Right lung (tissue), 5 donors: ENCODE data around the gene IL1F10. TPM values are rescaled to one million over a fixed set of nuclear protein-coding genes. Genes with fewer than 3 reads are reported as not detected.
"Not testable (repeated sequence)": the region's sequence is repeated elsewhere in the genome, so short reads cannot be mapped to it uniquely, and the experiment has no call there.

Experiments used
- DNase-seq, 2 donors: peaks; one replicate each; pipeline ENCODE4 v3.0.0-alpha.2; 2013
- polyA plus RNA-seq, 5 donors: library from polyadenylated mRNA; unstranded; fragments of 120-200 nt; gene quantifications; one replicate each; pipeline versions ENCODE4 v1.2.1 to v1.2.3, GENCODE V29; 2013; ENCODE audit warnings: inconsistent platforms in 1 of 5, low replicate concordance in 1 of 5; ENCODE audit not compliant: insufficient read length in 5 of 5, insufficient read depth in 1 of 5

The IL1F10 gene
- polyA plus RNA-seq, 5 donors: not detected

DNA sequence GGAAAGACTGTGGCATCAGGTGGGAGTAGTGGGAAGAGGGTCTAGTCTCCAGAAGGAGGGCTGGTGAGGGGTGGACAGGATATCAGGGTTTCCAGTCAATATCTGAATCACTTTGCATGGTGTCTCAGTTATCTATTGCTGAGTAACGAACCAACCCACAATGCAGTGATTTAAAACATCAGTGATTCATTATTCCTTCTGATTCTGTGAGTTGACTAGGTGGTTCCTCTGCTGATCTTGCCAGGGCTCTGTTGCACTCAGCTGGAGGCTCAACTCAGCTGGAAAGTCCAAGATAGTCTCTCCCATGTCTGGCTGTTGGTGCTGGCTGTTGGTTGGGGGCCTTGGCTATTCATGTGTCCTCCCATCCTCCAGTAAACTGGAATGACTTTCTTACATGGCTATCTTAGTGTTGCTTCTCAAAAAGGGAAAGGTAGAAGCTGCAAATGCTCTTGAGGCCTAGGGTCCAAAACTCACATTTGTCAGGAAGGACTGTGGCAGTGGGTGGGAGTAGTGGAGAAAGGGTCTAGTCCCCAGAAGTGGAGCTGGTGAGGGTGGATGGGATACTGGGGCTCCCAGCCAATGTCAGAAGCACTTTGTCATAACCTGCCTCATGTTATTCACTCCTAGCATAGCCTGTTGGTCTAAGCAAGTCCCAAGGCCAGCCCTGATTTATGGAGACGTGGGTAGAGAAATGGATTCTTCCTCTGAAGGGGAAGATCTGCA, 13.9 kb downstream of the IL1F10 start:
- DNase-seq: no peak

DNA sequence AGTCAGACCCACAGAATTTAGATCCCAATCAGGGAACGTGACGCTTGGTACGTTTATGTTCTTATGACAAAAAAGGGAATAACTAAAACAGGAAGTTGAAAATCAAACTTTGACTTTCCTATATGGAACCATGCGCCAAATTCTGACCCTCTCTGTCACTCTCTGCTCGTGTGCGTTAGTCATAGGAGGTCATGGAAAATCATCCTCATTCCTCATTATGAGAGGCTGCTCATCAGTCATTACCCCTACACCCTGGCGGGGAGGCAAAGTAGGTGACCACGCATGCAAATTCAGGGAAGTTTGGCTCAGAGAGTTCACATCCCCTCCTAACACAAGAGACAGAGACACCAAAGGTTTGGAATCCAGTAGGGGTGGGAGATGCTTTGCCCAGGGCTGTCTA, 15.5 kb downstream of the IL1F10 start:
- DNase-seq: no peak

DNA sequence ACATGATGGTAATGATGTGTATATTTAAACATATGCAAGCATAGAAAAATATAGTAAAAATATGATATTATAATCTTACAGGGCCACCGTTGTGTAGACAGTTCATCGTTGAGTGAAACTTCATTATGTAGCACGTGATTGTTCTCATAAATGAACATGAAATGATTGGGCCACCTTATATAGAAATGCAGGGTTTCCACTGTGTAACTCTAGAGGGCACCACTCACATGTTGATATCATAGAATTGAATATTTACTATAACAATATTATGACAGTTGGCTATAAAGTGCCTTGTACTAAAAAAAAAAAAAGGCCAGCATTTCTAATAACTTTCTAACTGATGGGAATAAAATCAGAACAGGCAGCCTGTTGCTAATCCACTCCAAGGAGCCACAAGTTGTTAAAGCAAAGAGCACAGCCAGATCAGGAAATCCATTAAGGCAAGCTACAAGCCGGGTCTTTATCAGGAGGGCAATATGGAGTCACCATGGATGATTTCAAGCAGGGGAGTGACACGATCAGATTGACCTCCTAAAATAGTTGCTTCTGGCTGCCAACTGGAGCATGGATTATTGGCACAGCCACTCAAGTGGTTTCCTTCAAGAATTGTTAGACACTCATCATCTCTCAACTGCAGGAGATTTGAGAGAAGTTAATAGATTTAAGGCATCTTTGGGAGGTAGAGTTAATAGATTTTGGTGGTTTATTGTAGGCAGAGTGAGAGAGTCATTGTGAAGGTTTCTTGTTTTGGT, 16.7 kb downstream of the IL1F10 start:
- DNase-seq: no peak

DNA sequence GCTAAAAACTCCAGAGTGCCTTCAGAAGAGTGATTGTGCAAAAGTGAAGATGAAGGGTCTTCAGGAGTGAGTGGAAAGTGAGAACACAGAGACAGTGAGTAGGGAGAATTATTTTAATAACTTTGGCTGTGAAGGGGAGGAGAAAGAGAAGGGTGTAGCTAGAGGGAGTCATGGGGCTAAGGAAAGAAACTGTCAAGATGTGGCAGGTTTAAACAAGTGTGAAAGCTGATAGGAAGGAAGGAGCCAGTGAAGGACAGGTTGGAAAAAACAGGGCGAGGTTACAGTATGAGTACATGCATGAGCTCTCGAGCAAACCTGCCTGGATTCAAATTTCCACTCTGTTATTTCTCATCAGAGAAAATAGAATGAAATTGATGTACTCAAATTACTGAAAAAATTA, 17.8 kb downstream of the IL1F10 start:
- DNase-seq: no peak

DNA sequence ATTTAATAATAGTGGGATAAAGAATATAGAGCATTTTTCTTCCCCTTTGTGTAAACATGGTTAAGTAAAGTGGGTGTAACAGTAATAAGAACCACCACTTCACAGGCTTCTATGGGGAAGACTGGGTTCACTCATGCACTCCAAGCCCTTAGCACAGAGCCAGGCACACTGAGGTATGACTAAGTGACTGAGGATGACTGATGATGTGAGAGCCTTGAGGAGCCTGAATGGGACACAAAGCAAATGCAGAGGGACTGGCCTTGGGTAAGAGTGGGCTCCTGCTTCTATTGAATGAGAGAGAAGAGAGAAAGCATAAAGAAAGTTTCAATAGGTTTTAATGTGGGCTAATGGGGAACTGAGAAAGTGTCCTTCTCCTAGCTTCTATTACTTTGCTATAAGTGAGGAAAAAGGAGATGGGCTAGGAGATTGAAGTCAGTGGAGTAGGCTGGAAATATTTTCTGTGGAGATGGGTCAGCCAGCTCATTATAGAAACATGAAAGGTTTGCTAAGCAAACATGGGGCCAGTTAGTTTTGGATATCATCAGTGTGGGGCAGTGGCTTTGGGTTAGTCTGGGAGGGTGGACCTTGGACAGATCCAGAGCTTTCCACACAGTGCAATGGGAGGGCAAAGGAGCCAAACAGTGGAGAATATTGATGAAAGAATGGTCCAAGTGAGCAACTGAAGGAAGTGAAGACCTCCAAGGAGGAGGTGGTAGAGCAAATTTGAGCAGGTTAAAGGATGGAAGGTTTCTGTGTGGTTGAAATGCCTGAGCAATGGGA, 20.6 kb downstream of the IL1F10 start:
- no peak for DNase-seq

DNA sequence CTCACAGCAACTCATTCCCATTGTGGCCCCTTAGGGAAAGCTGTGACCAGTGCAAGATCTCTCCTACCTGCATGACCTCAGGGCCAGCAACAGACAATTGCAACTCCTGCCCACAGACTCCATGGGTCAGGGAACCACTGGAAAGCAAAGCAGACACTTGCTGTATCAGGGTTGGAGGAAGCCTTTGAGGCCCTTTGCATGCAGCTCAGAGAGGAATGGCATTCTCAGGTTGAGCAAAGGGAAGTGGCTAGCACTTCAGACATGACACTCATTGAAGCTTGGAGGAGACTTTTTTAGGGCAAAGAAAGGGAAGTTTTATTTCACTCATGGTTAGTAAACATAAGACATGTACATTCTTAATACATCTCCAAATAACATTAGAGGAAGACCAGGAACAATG, 22.1 kb downstream of the IL1F10 start:
- DNase-seq: no peak

DNA sequence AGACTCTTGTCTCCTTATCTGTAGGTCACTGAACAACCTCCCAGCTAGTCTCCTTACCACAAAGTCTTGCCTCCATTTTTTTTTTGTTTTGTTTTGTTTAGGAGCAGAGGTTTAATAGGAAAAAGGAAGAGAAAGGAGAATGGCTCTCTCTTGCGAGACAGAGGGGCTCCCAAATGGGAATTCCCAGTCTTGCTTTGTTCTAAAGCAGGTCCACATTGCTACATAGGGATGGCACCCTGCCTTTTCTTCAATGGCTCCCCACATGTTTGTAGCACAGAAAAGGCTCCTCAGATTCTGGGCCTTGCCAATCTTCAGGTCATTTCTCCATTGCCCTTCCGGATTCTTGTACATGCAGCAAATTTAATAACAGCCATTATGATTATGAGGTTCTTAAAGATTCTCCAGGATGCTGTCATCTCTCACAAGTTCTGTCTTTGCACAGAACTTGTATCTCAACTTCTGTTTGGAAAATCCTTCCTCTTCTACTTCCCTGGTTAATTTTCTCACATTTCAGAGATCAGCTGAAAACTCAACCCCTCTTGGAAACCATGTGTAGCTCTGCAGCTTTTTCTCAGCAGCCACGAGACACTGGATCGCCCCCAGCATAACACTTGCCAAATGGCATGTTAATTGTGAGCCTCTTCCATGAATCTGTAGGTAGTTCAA, 23.6 kb downstream of the IL1F10 start:
- DNase-seq: no peak

DNA sequence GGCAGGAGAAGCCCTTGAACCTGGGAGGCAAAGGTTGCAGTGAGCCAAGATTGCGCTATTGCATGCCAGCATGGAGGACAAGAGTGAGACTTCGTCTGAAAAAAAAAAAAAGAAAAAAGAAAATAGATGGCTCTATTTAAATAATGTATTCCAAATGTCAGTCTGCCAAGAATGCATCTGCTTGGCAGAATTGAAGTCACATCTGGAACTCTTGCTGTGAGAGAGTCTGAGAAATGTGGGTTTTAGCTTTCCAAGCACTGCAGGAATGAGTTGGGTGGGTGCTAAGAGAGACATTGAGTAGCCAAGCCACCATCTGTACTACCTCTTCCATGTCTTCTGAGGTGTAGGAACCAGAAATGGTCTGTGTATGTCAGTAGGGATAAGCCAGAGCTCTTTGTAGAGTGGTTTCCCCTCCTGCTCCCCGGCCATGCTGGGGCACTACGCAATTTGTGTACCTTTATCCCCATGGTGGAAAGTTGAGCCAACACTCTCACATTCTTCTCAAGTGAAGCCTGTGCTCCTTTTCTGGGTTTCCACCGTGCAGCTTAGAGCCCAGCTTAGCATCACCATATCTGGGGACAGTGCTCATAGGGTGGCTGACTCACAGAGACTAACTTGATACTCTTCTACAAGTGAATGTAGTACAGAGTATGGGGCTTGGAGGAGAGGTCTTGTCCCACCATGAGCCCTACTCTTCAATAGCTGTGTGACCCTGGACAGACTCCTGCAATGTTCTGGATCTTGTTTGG, 25.3 kb downstream of the IL1F10 start:
- no peak for DNase-seq

DNA sequence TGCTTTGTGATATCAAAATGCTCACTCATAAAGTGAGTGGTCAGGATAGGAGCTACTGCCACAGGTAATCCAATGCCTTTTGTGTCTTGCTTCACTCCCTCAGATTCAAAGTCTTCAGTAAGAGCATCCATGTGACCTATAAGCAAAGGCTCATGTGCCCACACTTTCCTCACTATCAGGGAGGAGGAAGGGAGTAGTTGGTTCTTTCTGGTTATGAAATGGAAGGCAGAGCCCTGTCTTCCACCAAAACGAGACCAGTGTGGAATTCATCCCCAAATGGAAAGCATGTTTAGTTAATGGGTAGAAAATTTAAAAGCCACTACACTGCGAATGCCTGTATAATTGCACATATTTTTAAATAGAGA, 25.8 kb downstream of the IL1F10 start:
- no peak for DNase-seq

DNA sequence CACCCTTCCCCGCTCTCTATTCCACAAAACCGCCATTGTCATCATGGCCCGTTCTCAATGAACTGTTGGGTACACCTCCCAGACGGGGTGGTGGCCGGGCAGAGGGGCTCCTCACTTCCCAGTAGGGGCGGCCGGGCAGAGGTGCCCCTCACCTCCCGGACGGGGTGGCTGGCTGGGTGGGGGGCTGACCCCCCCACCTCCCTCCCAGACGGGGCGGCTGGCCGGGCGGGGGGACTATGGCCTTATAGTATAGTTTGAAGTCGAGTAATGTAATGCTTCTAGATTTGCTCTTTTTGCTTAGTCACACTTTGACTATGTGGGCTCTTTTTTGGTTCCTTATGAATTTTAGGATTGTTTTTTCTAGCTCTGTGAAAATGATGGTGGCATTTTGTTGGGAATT, 28.5 kb downstream of the IL1F10 start:
- not testable (repeated sequence) for DNase-seq

DNA sequence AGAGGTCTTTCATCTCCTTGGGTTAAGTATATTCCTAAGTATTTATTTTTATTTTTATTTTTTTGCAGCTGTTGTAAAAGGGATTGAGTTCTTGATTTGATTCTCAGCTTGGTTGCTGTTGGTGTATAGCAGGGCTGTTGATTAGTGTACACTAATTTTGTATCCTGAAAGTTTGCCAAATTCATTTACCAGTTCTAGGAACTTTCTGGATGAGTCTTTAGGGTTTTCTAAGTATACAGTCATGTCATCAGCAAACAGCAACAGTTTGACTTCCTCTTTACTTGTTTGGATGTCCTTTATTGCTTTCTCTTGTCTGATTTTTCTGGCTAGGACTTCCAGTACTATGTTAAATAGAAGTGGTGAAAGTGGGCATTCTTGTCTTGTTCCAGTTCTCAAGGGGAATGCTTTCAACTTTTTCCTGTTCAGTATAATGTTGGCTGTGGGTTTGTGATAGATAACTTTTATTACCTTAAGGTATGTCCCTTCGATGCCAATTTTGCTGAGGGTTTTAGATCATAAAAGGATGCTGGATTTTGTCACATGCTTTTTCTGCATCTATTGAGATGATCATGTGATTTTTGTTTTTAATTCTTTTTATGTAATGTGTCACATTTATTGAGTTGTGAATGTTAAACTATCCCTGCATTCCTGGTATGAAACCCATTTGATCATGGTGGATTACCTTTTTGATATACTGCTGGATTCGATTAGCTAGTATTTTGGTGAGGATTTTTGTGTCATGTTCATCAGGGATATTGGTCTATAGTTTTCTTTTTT, 29.3 kb downstream of the IL1F10 start:
- DNase-seq: not testable (repeated sequence)

DNA sequence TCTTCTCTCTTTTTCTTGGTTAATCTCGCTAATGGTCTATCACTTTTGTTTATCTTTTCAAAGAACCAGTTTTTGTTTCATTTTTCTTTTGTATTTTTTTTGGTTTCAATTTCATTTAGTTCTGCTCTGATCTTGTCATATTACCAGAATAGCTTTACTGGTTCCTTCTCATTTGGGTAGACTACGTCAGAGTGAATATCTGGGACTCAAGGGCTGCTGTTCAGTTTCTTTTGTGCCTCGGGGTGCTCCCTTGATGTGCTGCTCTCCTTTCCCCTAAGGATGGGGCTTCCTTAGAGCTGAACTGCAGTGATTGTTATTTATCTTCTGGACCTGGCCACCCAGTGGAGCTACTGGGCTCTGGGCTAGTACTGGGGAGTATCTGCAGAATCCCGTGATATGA, 30.3 kb downstream of the IL1F10 start:
- DNase-seq: no peak

DNA sequence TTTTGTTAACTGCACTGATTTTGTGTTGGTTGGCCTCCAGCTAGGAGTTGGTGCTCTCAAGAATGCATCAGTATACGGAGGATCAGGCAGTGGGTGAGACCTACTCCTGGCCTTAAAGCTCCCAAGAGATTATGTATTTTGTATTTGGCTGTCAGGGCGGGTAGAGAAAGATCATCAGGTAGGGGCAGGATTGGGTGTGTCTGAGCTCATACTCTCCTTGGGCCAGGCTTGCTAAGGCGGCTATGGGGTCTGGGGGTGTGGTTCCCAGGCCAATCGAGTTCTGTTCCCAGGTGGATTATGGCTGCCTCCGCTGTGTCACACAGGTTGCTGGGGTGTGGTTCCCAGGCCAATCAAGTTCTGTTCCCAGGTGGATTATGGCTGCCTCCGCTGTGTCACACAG, 30.8 kb downstream of the IL1F10 start:
- no peak for DNase-seq

DNA sequence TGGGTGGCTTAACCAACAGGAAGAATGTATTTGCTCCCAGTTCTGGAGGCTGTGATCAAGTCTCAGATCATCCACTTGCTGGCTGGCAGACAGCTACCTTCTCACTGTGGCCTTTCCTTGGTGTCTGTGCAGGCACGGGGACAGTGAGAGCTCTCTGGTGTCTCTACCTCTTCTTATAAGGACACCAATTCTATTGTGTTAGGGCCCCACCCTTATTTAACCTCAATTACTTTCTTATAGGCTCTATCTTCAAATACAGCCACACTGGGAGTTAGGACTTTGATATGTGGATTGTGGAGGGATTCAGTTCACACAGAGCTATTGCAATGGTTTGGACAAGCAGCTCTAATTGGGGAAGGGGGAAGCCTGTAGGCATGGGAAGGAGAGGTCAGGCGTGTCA, 34.4 kb downstream of the IL1F10 start:
- no peak for DNase-seq

DNA sequence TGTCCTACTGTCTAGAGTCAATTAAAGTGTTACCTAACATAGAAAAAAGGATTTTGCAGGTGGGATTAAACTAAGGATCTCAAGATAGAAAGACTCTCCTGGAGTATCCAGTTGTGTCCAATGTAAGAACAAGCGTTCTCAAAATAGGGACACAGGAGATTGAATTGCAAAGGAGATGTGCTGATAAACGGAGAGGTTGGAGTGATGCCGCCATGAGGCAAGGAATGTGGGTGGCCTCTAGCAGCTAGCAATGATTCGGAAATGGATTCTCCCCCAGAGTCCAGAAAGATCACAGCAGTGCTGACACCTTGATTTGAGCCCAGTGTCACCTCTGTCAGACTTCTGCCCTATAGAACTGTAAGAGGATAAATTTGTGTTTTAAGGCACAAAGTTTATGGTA, 35.5 kb downstream of the IL1F10 start:
- DNase-seq: no peak

DNA sequence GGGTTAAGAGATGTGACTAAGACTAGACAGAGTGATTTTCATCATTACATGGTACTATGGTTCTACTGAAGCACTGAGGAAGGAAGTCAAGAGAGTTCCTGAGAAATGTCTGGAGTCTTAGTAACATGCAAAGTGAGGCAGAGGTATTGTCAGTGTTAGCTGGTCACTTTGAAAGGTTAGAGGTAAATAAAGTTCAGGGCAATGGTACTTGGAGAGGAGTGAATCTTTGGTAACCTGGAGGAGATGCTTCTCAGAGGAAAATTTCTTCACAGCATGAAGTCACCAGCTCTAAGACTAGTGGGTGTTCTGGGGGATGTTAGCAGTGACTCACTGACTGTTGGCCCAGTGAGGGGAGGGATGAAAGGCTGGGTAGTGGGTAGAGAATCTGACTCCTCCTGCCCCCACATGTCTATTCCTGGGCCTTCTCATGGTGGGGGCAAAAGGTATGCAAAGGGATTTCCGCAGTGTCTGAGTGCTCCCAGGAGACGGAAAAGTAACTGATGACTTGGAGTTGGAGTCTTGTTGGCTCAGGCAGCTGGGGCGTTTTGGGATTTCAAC, 36.4 kb downstream of the IL1F10 start:
- DNase-seq: no peak

DNA sequence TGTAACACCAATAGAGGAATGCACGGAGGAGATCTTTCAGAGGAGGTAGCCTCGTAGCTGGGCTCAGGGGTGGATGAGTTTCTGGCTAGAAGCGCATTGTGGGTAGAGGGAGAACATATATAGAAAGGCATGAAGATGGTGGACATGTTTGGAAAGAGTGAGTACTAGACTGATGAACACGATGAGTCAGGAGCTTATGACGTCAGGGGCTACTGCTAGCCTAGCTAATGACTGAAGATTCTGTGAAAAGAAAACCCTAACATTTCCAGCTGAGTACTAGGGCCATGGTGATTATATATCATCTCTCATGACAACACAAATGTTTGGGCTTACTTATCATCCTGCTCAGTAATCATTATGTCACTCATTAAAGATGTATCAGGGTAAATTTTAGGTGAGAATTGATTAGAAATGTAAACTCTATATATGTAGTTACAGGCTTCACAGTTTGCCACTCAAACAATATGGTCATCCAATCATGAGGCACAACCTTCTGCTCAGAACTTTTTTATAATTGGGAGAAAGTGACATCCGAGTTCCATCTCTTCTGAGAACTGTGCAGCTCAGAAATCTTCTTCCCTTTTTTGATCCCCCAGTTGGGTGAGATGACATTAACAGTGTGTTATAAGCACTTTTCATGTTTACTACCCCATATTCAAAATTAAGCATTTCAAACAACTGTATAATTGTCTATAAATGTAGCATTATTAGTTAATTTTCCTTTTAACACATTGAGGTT, 37.4 kb downstream of the IL1F10 start:
- no peak for DNase-seq

DNA sequence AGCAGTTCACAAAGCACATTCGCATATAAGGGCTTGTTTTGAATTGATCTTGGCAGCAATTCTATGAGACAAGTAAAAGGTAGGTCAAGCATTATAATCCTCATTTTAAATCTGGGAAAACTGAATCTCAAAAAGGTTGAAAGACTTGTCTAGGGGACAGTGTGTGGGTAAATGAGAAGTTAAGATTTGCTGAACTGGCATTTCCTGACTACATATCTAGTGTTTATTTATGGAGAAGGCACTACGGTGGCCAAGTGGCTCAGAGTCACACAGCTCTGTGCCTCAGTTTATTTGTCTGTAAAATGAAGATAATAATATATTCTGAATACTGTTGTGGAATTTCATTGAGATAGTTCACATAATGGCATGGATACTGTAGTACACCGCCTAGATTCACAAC, 43.4 kb downstream of the IL1F10 start:
- no peak for DNase-seq

DNA sequence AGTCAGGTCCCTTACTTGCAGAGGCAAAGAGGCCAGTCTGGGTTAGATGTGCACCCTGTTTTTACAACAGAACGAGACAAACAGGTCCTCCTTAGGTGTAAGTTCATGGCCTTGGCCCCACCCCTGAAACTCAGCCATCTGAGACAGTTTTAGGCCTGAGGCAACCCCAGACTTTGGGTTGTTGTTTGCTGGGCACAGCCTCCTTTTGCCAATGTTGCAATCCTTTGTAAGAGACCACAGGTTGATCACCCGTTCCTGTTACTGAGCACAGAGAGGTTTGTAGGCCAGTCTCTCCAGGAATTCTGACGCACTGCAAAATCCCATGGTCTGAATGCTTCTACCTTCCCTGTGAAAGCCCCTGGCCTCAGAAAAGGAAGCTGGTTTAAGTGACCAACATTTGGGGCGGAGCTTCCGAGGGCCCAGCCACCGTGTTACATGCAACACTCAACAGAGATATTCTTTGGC, 44.1 kb downstream of the IL1F10 start:
- no peak for DNase-seq

DNA sequence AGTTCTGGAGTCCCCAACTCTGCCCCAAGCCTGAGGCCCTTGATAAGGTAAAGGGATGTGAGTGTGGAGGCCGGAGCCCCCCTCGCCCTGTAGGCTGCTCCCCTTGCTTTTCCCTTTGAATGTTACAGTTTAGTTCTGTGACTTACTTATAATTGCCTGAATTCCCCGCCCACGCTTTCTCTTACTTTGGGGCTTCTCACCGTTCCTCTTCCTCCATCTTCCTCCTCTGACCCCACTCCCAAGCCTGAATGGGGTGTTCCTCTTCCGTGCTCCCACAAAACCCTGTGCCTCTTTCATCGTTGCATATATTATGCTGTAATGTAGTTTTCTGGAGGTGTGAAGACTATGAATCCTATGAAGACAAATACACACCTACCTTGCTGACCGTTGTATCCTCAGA, 44.7 kb downstream of the IL1F10 start:
- no peak for DNase-seq
